OCI-LY7 (cell line): ENCODE data around the gene MACROD2. TPM values are rescaled to one million over a fixed set of nuclear protein-coding genes. Genes with fewer than 3 reads are reported as not detected.

Experiments
- BruUV-seq: library from RNA; stranded (reverse); fragments of 400-500 nt; replicated peaks from 2 replicates; lab custom pipeline; 2021; lab: Mats Ljungman, UMichigan
- CTCF ChIA-PET: fragments of 300-600 bp; sonication (Branson Sonifier 250); formaldehyde crosslinking; loops from one replicate; lab custom pipeline; 2022; ENCODE audit warnings: antibody characterized with exemption; ENCODE audit not compliant: unreplicated experiment; lab: Charles Lee
- POLR2A ChIA-PET: fragments of 300-600 bp; sonication (Branson Sonifier 250); formaldehyde crosslinking; loops from one replicate; lab custom pipeline; 2022; ENCODE audit warnings: antibody characterized with exemption; lab: Charles Lee
- DNase-seq: peaks from one replicate; pipeline ENCODE4 v3.0.0-alpha.2; 2015; ENCODE audit warnings: low spot score
- H2AFZ ChIP-seq: fragments of 200-600 bp; sonication (generic), shearing (Covaris generic); 2 replicates; pipeline ENCODE4 v1.6.1; 2014; ENCODE audit warnings: mild to moderate bottlenecking, antibody characterized with exemption, low read length, moderate library complexity
- H3K27ac ChIP-seq: fragments of 200-600 bp; sonication (generic); 2 replicates; pipeline ENCODE4 v1.5.1; 2014; ENCODE audit warnings: mixed run types, low read depth, mild to moderate bottlenecking, moderate library complexity, low read length, inconsistent platforms; ENCODE audit not compliant: poor library complexity, severe bottlenecking
- H3K36me3 ChIP-seq: fragments of 200-600 bp; sonication (generic); 2 replicates; pipeline ENCODE4 v1.6.1; 2014; ENCODE audit warnings: mild to moderate bottlenecking, antibody characterized with exemption, low read length, moderate library complexity, mixed read lengths; ENCODE audit not compliant: insufficient read depth
- H3K4me1 ChIP-seq: fragments of 200-600 bp; sonication (generic); 2 replicates; pipeline ENCODE4 v1.5.1; 2014; ENCODE audit warnings: mild to moderate bottlenecking, low read length; ENCODE audit not compliant: insufficient read depth, poor library complexity, severe bottlenecking
- H3K4me2 ChIP-seq: fragments of 200-600 bp; sonication (generic); 2 replicates; pipeline ENCODE4 v1.6.1; 2014; ENCODE audit warnings: mild to moderate bottlenecking, low read length
- H3K4me3 ChIP-seq: fragments of 200-600 bp; sonication (generic); 2 replicates; pipeline ENCODE4 v1.5.1; 2014; ENCODE audit warnings: mild to moderate bottlenecking, low read depth, low read length; ENCODE audit not compliant: poor library complexity, severe bottlenecking
- H3K79me2 ChIP-seq: fragments of 200-600 bp; sonication (generic); 2 replicates; pipeline ENCODE4 v1.6.1; 2016; ENCODE audit warnings: low read depth, mild to moderate bottlenecking, low read length, moderate library complexity, mixed read lengths; ENCODE audit not compliant: insufficient read depth
- H3K9me2 ChIP-seq: fragments of 200-600 bp; sonication (generic); 2 replicates; pipeline ENCODE4 v1.6.1; 2016; ENCODE audit warnings: mild to moderate bottlenecking, low read length, mixed read lengths; ENCODE audit not compliant: insufficient read depth
- H3K9me3 ChIP-seq: fragments of 200-600 bp; sonication (generic); 2 replicates; pipeline ENCODE4 v1.6.1; 2014; ENCODE audit warnings: mild to moderate bottlenecking, mixed run types, low read length, mixed read lengths
- H4K20me1 ChIP-seq: fragments of 200-600 bp; sonication (generic); 2 replicates; pipeline ENCODE4 v1.6.1; 2014; ENCODE audit warnings: mild to moderate bottlenecking, antibody characterized with exemption, low read length, moderate library complexity, mixed read lengths; ENCODE audit not compliant: insufficient read depth
- EZH2phosphoT487 ChIP-seq: fragments of 200-600 bp; sonication (generic); IDR thresholded peaks from 2 replicates; pipeline ENCODE4 v1.6.1; 2018; ENCODE audit warnings: low read depth, borderline replicate concordance, mild to moderate bottlenecking, mixed run types, antibody characterized with exemption, low read length, moderate library complexity, mixed read lengths
- intact Hi-C: fragments of 100-400 bp; cut with micrococcal nuclease; formaldehyde crosslinking; loops from one replicate; pipeline ENCODE4 v1.10.0; 2022; ENCODE audit not compliant: unreplicated experiment
- total RNA-seq, 2 experiments: library from RNA; depleted of rRNA in 1 of 2; stranded (reverse); fragments of >200 nt in 1 of 2; shearing (Covaris generic) in 1 of 2; gene quantifications; 2 replicates each; pipeline ENCODE4 v1.2.3, GENCODE V29; 2014 to 2022
- TF ChIP-seq, protein P1 (sequence below): fragments of 200-600 bp; sonication (generic); conservative IDR thresholded peaks from 2 replicates; pipeline ENCODE4 v1.5.1; 2014; ENCODE audit warnings: mild to moderate bottlenecking, antibody characterized with exemption, low read length, moderate library complexity, mixed read lengths

Gene MACROD2
- total RNA-seq, 2 experiments from 2014 or later = 0.09 to 4.5 TPM

DNA sequence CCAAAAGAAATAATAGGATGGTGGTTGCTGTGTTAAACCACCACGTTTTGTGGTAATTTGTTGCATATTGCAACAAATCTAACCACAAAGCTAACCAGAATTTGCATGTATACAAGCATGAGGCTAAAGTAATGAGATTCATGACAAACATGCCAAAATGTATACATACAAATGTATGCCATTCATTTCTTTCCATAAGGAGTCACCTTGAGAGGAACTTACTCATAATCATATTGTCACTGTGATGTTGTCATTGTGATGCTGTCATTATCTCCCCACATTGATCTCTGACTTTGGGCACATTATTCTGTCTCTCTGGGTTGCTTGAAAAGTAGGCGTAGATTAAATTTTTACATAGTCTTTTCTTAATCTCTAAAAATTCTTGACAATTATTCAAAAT lies 1228.9 kb downstream of the MACROD2 start:
- no peaks in the 10 kb centered on the region for H4K20me1 ChIP-seq
- ChIA-PET POLR2A (no interaction called here), CTCF (no interaction called here)
- no peak overlapping the region for H2AFZ ChIP-seq
- no peaks in the 10 kb centered on the region for H3K79me2 ChIP-seq
- H3K4me1 ChIP-seq = no peaks in the 10 kb centered on the region
- TF ChIP-seq, protein P1, sequence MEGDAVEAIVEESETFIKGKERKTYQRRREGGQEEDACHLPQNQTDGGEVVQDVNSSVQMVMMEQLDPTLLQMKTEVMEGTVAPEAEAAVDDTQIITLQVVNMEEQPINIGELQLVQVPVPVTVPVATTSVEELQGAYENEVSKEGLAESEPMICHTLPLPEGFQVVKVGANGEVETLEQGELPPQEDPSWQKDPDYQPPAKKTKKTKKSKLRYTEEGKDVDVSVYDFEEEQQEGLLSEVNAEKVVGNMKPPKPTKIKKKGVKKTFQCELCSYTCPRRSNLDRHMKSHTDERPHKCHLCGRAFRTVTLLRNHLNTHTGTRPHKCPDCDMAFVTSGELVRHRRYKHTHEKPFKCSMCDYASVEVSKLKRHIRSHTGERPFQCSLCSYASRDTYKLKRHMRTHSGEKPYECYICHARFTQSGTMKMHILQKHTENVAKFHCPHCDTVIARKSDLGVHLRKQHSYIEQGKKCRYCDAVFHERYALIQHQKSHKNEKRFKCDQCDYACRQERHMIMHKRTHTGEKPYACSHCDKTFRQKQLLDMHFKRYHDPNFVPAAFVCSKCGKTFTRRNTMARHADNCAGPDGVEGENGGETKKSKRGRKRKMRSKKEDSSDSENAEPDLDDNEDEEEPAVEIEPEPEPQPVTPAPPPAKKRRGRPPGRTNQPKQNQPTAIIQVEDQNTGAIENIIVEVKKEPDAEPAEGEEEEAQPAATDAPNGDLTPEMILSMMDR = no peak
- TF ChIP-seq EZH2phosphoT487 = no peak
- no peaks in the 10 kb centered on the region for H3K9me3 ChIP-seq
- no peak overlapping the region for H3K4me2 ChIP-seq
- BruUV-seq = no TSS peak
- no peak for DNase-seq
- intact Hi-C loops = no loop called here
- no peak overlapping the region for H3K4me3 ChIP-seq
- no peak overlapping the region for H3K27ac ChIP-seq
- H3K36me3 ChIP-seq = no peaks in the 10 kb centered on the region
- no peaks in the 10 kb centered on the region for H3K9me2 ChIP-seq

DNA sequence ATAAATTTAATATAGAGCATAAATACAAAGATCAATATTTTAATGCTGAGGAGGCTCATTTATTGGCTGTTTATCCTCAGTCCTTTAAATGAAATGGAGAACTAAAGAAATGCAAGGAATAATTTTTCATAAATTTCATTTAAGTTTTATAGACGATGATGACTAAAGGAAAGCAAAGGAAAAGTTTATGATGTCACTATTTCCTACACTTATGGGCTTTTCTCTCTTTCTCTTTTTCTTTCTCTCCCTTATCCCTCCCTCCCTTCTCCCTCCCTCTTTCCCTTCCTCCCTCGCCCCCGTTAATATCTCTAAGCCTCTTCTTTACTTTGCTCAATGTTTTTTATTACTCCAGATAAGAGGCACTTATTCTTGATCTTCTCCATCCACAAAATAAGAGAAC lies 1231.8 kb downstream of the MACROD2 start:
- no peaks in the 10 kb centered on the region for H4K20me1 ChIP-seq
- no peaks in the 10 kb centered on the region for H3K9me3 ChIP-seq
- no peaks in the 10 kb centered on the region for H3K79me2 ChIP-seq
- TF ChIP-seq, protein P1 = no peak
- TF ChIP-seq EZH2phosphoT487 = no peak
- H2AFZ ChIP-seq = no peak overlapping the region
- no peak for DNase-seq
- no peaks in the 10 kb centered on the region for H3K9me2 ChIP-seq
- ChIA-PET POLR2A (no interaction called here), CTCF (no interaction called here)
- no peaks in the 10 kb centered on the region for H3K36me3 ChIP-seq
- BruUV-seq = no TSS peak
- no peak overlapping the region for H3K4me3 ChIP-seq
- no peaks in the 10 kb centered on the region for H3K4me1 ChIP-seq
- H3K4me2 ChIP-seq = no peak overlapping the region
- intact Hi-C loops = no loop called here
- H3K27ac ChIP-seq = no peak overlapping the region

DNA sequence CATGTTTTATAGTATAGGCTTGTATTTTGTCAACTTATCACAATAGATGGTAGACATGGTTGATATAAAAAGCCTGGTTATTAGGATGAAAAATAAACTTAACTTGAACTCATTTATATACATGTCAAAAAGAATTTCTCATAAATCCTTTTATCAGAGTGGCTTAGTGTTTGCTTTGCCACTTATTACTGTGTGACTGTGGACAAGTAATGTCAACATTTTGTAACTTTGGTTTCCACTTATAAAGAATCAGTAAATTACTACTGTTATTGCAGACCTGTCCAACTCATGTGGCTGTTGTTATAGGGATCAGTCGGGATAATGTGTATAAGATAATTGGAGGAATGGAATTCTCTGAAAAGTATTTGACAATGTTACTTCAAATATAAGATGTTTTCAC lies 1236.9 kb downstream of the MACROD2 start:
- Histone ChIP-seq H3K4me2 (no peak overlapping the region), H3K9me3 (no peaks in the 10 kb centered on the region), H3K36me3 (no peaks in the 10 kb centered on the region), H2AFZ (no peak overlapping the region), H3K9me2 (no peaks in the 10 kb centered on the region), H3K4me1 (no peaks in the 10 kb centered on the region), H4K20me1 (no peaks in the 10 kb centered on the region), H3K79me2 (no peaks in the 10 kb centered on the region), H3K27ac (no peak overlapping the region), H3K4me3 (no peak overlapping the region)
- intact Hi-C loops = no loop called here
- BruUV-seq = no TSS peak
- no peak for TF ChIP-seq EZH2phosphoT487
- TF ChIP-seq, protein P1 = no peak
- DNase-seq = no peak
- CTCF ChIA-PET = no interaction called here
- POLR2A ChIA-PET = no interaction called here
